GM12892 (cell line): ENCODE data around the gene FAM168A.

Source experiments
- POLR2A ChIP-seq: IDR thresholded peaks from 2 replicates; pipeline ENCODE4 v1.6.1; 2011; ENCODE audit warnings: low read depth, low read length, control low read depth
- POLR2AphosphoS5 ChIP-seq: IDR thresholded peaks from 2 replicates; pipeline ENCODE4 v1.6.1; 2011; ENCODE audit warnings: low read depth, low read length, control low read depth
- TAF1 ChIP-seq: IDR thresholded peaks from 2 replicates; pipeline ENCODE4 v1.6.1; 2011; ENCODE audit warnings: low read depth, mild to moderate bottlenecking, control low read depth, low read length, borderline replicate concordance

- no peak for TF ChIP-seq TAF1
- no peak for TF ChIP-seq POLR2A
- no peak for TF ChIP-seq POLR2AphosphoS5
Measured at GRCh38 chr11:73451896-73452295, 146.0 kb downstream of the FAM168A start.
